Endothelial cell (in vitro differentiated cells): Measurements from ENCODE around the gene RFFL. TPM values are rescaled to one million over a fixed set of nuclear protein-coding genes. Genes with fewer than 3 reads are reported as not detected.
"Not testable (repeated sequence)": the region's sequence is repeated elsewhere in the genome, so short reads cannot be mapped to it uniquely, and the experiment has no call there.

Source experiments
- DNase-seq: peaks from one replicate; pipeline ENCODE4 v3.0.0; 2021; ENCODE audit warnings: low spot score
- H3K27ac Mint-ChIP-seq: one replicate; pipeline ENCODE4 v1.8.0; 2021; ENCODE audit warnings: mixed read lengths, inconsistent platforms; ENCODE audit not compliant: unreplicated experiment
- H3K27me3 Mint-ChIP-seq: one replicate; pipeline ENCODE4 v1.8.0; 2021; ENCODE audit warnings: mild to moderate bottlenecking, moderate library complexity, mixed read lengths, inconsistent platforms; ENCODE audit not compliant: unreplicated experiment
- H3K36me3 Mint-ChIP-seq: one replicate; pipeline ENCODE4 v1.8.0; 2021; ENCODE audit warnings: mild to moderate bottlenecking, low read depth, mixed read lengths, inconsistent platforms; ENCODE audit not compliant: unreplicated experiment
- H3K4me1 Mint-ChIP-seq: one replicate; pipeline ENCODE4 v1.8.0; 2021; ENCODE audit warnings: mild to moderate bottlenecking, mixed read lengths, inconsistent platforms; ENCODE audit not compliant: unreplicated experiment
- H3K4me3 Mint-ChIP-seq: one replicate; pipeline ENCODE4 v1.8.0; 2021; ENCODE audit warnings: mild to moderate bottlenecking, mixed read lengths, inconsistent platforms; ENCODE audit not compliant: unreplicated experiment
- H3K9me3 Mint-ChIP-seq: one replicate; pipeline ENCODE4 v1.8.0; 2021; ENCODE audit warnings: mixed read lengths, inconsistent platforms; ENCODE audit not compliant: unreplicated experiment
- total RNA-seq: library from RNA; stranded (reverse); fragmentation: NEBNext Ultra II Directional; extraction: Animal tissue kit (Norgen Biotek cat#: 25700); gene quantifications from one replicate; pipeline ENCODE4 v1.2.1, GENCODE V29; 2021; ENCODE audit not compliant: unreplicated experiment
- TF ChIP-seq, protein P1 (sequence below): fragments of 200-600 bp; sonication (generic); IDR thresholded peaks from one replicate; pipeline ENCODE4 v1.5.0; 2021; ENCODE audit warnings: antibody characterized with exemption; ENCODE audit not compliant: unreplicated experiment

The RFFL gene
- total RNA-seq, 1 donor from 2014 or later: 20.6 TPM

GRCh38 chr17:35101036-35101435 is 37.5 kb upstream of the RFFL start:
- Mint-ChIP-seq H3K27ac (no peak overlapping the region), H3K4me1 (no peaks in the 10 kb centered on the region), H3K9me3 (no peaks in the 10 kb centered on the region), H3K36me3 (peaks cover 27% of the 10 kb centered on the region), H3K4me3 (no peak overlapping the region), H3K27me3 (no peaks in the 10 kb centered on the region)
- TF ChIP-seq, protein P1, sequence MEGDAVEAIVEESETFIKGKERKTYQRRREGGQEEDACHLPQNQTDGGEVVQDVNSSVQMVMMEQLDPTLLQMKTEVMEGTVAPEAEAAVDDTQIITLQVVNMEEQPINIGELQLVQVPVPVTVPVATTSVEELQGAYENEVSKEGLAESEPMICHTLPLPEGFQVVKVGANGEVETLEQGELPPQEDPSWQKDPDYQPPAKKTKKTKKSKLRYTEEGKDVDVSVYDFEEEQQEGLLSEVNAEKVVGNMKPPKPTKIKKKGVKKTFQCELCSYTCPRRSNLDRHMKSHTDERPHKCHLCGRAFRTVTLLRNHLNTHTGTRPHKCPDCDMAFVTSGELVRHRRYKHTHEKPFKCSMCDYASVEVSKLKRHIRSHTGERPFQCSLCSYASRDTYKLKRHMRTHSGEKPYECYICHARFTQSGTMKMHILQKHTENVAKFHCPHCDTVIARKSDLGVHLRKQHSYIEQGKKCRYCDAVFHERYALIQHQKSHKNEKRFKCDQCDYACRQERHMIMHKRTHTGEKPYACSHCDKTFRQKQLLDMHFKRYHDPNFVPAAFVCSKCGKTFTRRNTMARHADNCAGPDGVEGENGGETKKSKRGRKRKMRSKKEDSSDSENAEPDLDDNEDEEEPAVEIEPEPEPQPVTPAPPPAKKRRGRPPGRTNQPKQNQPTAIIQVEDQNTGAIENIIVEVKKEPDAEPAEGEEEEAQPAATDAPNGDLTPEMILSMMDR: no peak
- DNase-seq: no peak

GRCh38 chr17:35099908-35100307 is 36.4 kb upstream of the RFFL start:
- Mint-ChIP-seq H3K9me3 (no peaks in the 10 kb centered on the region), H3K27ac (no peak overlapping the region), H3K4me3 (no peak overlapping the region), H3K4me1 (no peaks in the 10 kb centered on the region), H3K27me3 (no peaks in the 10 kb centered on the region), H3K36me3 (peaks cover 17% of the 10 kb centered on the region)
- TF ChIP-seq, protein P1: no peak
- DNase-seq: no peak

- Mint-ChIP-seq H3K4me1 (no peaks in the 10 kb centered on the region), H3K36me3 (peaks cover 8% of the 10 kb centered on the region), H3K27ac (no peak overlapping the region), H3K4me3 (no peak overlapping the region), H3K27me3 (no peaks in the 10 kb centered on the region), H3K9me3 (no peaks in the 10 kb centered on the region)
- DNase-seq: no peak
- TF ChIP-seq, protein P1: no peak
Observed at GRCh38 chr17:35097776-35098175, 34.3 kb upstream of the RFFL start.

DNA sequence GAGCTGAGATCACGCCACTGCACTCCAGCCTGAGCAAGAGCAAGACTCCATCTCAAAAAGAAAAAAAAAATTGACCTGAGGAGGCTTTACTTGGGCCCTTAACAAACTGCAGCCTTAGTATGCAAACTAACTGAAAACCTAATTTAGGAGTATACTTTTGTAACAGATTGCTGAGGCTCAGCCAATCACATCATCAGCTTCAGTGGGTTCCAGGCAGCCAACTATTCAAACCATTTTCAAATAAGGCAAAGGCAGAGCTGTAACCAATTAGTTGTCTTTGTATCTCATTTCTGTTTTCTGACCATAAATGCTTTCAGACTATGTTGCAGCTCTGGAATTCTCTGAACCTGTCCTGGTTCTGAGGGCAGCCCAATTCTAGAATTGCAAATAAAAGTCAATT is 32.2 kb upstream of the RFFL start:
- H3K4me1 Mint-ChIP-seq: no peaks in the 10 kb centered on the region
- no peaks in the 10 kb centered on the region for H3K27me3 Mint-ChIP-seq
- no peak overlapping the region for H3K4me3 Mint-ChIP-seq
- TF ChIP-seq, protein P1: no peak
- no peak overlapping the region for H3K27ac Mint-ChIP-seq
- peaks cover 4% of the 10 kb centered on the region for H3K36me3 Mint-ChIP-seq
- DNase-seq: no peak
- H3K9me3 Mint-ChIP-seq: no peaks in the 10 kb centered on the region

DNA sequence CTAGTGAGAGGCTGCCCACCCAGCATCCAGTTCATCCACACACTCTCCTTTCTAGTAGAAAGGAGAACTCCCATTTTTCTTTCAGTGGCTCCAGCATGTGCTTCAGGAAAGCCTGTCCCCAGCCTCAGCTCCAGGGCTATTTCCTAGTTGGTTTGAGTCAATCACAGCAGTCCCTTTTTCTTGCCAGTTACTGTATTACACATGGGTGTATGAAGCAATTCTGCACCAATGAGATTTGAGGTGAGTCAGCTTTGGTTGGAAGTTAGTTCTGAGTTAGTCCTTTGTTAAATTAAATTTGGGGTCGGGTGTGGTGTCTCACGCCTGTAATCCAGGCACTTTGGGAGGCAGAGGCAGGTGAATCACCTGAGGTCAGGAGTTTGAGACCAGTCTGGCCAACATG is 31.4 kb upstream of the RFFL start:
- H3K27me3 Mint-ChIP-seq: no peaks in the 10 kb centered on the region
- no peak for DNase-seq
- peaks cover 4% of the 10 kb centered on the region for H3K36me3 Mint-ChIP-seq
- H3K9me3 Mint-ChIP-seq: no peaks in the 10 kb centered on the region
- H3K27ac Mint-ChIP-seq: no peak overlapping the region
- H3K4me3 Mint-ChIP-seq: no peak overlapping the region
- TF ChIP-seq, protein P1: no peak
- H3K4me1 Mint-ChIP-seq: no peaks in the 10 kb centered on the region

DNA sequence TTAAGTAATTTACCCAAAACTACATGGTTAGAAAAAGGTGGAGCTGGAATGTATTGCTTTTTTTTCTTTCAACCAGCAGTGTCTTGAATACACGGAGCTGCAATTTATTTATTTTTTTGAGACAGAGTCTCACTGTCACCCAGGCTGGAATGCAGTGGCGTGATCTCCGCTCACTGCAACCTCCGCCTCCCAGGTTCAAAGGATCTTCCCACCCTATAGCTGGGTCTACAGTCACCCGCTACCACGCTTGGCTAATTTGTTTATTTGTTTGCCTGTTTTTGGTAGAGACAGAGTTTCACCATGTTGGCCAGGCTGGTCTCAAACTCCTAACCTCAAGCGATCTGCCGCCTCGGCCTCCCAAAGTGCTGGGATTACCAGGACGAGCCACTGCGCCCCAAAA is 27.2 kb upstream of the RFFL start:
- not testable (repeated sequence) for H3K4me3 Mint-ChIP-seq, H3K9me3 Mint-ChIP-seq, H3K27ac Mint-ChIP-seq, H3K27me3 Mint-ChIP-seq, H3K36me3 Mint-ChIP-seq, DNase-seq
- H3K4me1 Mint-ChIP-seq: peaks cover 16% of the 10 kb centered on the region
